Measurements from ENCODE around the gene ATG4C.

Gene ATG4C

GRCh38 chr1:62799688-62800087 is 15.8 kb downstream of the ATG4C start:
- H3K4me3 ChIP-seq (ENCODE audit: low read depth, low read length): no peak overlapping the region
- DNase-seq (ENCODE audit: low read depth, low spot score): no peak
- ChIA-PET POLR2A (no interaction called here), CTCF (no interaction called here)
- no peak for TF ChIP-seq CTCF (IDR thresholded peaks at IDR 0.05; ENCODE audit: insufficient read depth, low read length, missing control alignments)

GRCh38 chr1:62800281-62800680 is 16.3 kb downstream of the ATG4C start:
- no peak for DNase-seq (ENCODE audit: low read depth, low spot score)
- CTCF ChIA-PET: no interaction called here
- TF ChIP-seq CTCF (IDR thresholded peaks at IDR 0.05; ENCODE audit: insufficient read depth, low read length, missing control alignments): no peak
- H3K4me3 ChIP-seq (ENCODE audit: low read depth, low read length): no peak overlapping the region
- POLR2A ChIA-PET: no interaction called here

- CTCF ChIA-PET: no interaction called here
- TF ChIP-seq CTCF (IDR thresholded peaks at IDR 0.05; ENCODE audit: insufficient read depth, low read length, missing control alignments): no peak
- DNase-seq (ENCODE audit: low read depth, low spot score): no peak
- POLR2A ChIA-PET: no interaction called here
- no peak overlapping the region for H3K4me3 ChIP-seq (ENCODE audit: low read depth, low read length)
Observed at GRCh38 chr1:62800825-62801306, 16.9 kb downstream of the ATG4C start.

GRCh38 chr1:62809788-62810187 is 25.9 kb downstream of the ATG4C start:
- H3K4me3 ChIP-seq (ENCODE audit: low read depth, low read length): no peak overlapping the region
- no peak for TF ChIP-seq CTCF (IDR thresholded peaks at IDR 0.05; ENCODE audit: insufficient read depth, low read length, missing control alignments)
- CTCF ChIA-PET: no interaction called here
- DNase-seq (ENCODE audit: low read depth, low spot score): no peak
- POLR2A ChIA-PET: no interaction called here

- no peak for TF ChIP-seq CTCF (IDR thresholded peaks at IDR 0.05; ENCODE audit: insufficient read depth, low read length, missing control alignments)
- CTCF ChIA-PET: no interaction called here
- no peak for DNase-seq (ENCODE audit: low read depth, low spot score)
- POLR2A ChIA-PET: no interaction called here
- H3K4me3 ChIP-seq (ENCODE audit: low read depth, low read length): no peak overlapping the region
Observed at GRCh38 chr1:62810420-62811274, 26.7 kb downstream of the ATG4C start.

GRCh38 chr1:62823556-62823955 is 39.6 kb downstream of the ATG4C start:
- DNase-seq (ENCODE audit: low read depth, low spot score): no peak
- ChIA-PET CTCF (interaction anchor here (0.7 kb wide), 1 partner anchor 15 kb away, joined by 3 read pairs; no protein-coding TSS in a partner anchor), POLR2A (no interaction called here)
- no peak for TF ChIP-seq CTCF (IDR thresholded peaks at IDR 0.05; ENCODE audit: insufficient read depth, low read length, missing control alignments)
- no peak overlapping the region for H3K4me3 ChIP-seq (ENCODE audit: low read depth, low read length)
